Activated CD4-positive, alpha-beta memory T cell treated with anti-CD3 and anti-CD28 coated beads for 36 hours (primary cell): ENCODE results near the gene MYO5B. TPM values are rescaled to one million over a fixed set of nuclear protein-coding genes. Genes with fewer than 3 reads are reported as not detected.
A peak's percentile ranks its signal among the peaks of the same experiment; 100 is the strongest.
"Not testable (repeated sequence)": the region's sequence is repeated elsewhere in the genome, so short reads cannot be mapped to it uniquely, and the experiment has no call there.

Experiments used
- CTCF ChIA-PET: fragments of 350-600 bp; sonication (Branson Sonifier 250); formaldehyde crosslinking; loops from one replicate; lab custom pipeline; 2021; ENCODE audit warnings: antibody characterized with exemption, inconsistent platforms; lab: Charles Lee
- POLR2A ChIA-PET: fragments of 350-600 bp; sonication (Branson Sonifier 250); formaldehyde crosslinking; loops from one replicate; lab custom pipeline; 2021; ENCODE audit warnings: antibody characterized with exemption; lab: Charles Lee
- DNase-seq: peaks from one replicate; pipeline ENCODE4 v3.0.0-alpha.2; 2020
- H3K27ac Mint-ChIP-seq: one replicate; pipeline ENCODE4 v1.8.0; 2021; ENCODE audit warnings: mixed read lengths
- H3K27me3 Mint-ChIP-seq: one replicate; pipeline ENCODE4 v1.8.0; 2021; ENCODE audit warnings: mixed read lengths
- H3K36me3 Mint-ChIP-seq: one replicate; pipeline ENCODE4 v1.8.0; 2021; ENCODE audit warnings: mixed read lengths
- H3K4me1 Mint-ChIP-seq: one replicate; pipeline ENCODE4 v1.8.0; 2021; ENCODE audit warnings: low read depth, mixed read lengths
- H3K4me3 Mint-ChIP-seq: one replicate; pipeline ENCODE4 v1.8.0; 2021; ENCODE audit warnings: mild to moderate bottlenecking, mixed read lengths
- H3K9me3 Mint-ChIP-seq: one replicate; pipeline ENCODE4 v1.8.0; 2021; ENCODE audit warnings: mixed read lengths
- intact Hi-C: fragments of 100-400 bp; cut with micrococcal nuclease; formaldehyde crosslinking; loops from one replicate; pipeline ENCODE4 v1.15.1; 2023
- total RNA-seq, 2 experiments: library from RNA; stranded (reverse); gene quantifications; one replicate each; pipeline ENCODE4 v1.2.3, GENCODE V29; 2021

MYO5B gene
- total RNA-seq, 2 experiments from 2014 or later = 0.02 to 0.21 TPM

DNA sequence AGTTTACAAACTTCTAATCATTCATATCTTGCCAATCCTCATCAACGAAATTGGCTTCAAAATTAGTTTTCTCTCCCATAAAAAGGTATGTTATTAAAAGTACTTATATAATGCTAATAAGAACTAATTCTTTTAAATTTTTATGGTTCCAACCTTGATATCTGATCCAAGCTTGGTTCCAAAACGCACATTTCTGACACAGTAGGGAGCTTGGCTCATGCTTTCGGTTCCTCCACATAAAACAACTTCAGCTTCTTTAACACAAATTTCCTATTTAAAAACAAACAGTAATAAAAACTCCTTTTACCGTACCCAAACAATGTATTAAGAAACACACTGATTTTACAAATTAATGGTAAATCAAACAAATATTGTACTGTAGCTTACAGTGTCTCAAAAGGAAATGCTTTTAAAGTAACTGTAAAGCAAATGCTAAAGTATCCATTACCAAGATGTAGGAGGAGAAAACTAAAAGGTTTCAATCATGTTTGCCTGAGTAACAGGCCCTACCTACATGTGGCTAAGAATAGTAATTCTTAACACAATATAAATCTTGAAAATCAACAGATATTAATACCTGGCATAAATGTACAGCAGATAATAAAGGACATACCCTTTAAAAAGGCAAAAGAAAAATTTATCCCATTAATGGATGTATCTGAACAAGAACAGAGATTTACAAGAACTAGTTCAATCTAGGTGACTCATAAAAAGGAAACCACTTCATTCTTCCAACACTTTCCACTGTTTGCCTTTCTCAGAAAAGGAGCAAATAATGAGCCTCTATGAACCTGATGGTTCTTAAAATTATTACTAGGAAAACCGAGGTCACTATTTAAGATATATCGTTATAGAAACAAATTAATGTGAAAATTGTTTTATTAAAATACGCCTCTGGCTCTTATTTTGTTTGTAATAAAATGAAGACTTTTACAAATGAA is 399.1 kb downstream of the MYO5B start:
- H3K36me3 Mint-ChIP-seq = peaks cover 22% of the 10 kb centered on the region
- no peak overlapping the region for H3K27ac Mint-ChIP-seq
- H3K9me3 Mint-ChIP-seq = no peaks in the 10 kb centered on the region
- intact Hi-C loops = loop anchor here (2.0 kb wide), 1 partner anchor 25 kb away; no protein-coding TSS in a partner anchor
- ChIA-PET POLR2A (no interaction called here), CTCF (interaction anchor here (1.2 to 1.6 kb wide), 2 partner anchors 11 to 63 kb away, joined by 4 read pairs; no protein-coding TSS in a partner anchor)
- no peak overlapping the region for H3K4me3 Mint-ChIP-seq
- DNase-seq = no peak
- H3K27me3 Mint-ChIP-seq = no peaks in the 10 kb centered on the region
- peaks cover 12% of the 10 kb centered on the region for H3K4me1 Mint-ChIP-seq

DNA sequence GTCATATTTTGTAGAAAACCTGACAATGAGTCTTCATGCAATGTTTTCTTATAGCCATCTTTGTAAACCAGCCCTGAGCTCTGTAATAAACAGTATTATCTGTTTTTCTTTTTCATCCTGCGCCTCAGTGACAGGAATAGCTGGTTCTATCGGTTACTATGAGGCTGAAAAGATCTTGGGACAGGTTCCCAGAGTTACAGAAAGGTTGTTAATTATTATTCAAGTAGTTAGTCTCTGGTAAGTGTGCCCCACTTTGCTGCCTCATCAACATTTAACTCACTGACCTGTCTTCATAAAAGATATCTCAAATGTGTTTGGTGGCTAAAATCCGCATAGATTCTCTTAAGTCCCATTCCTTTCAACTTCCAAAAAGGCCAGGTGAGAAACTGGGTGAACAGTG is 400.2 kb downstream of the MYO5B start:
- Mint-ChIP-seq H3K9me3 (no peaks in the 10 kb centered on the region), H3K27me3 (no peaks in the 10 kb centered on the region), H3K4me1 (peaks cover 19% of the 10 kb centered on the region), H3K36me3 (peaks cover 29% of the 10 kb centered on the region), H3K27ac (no peak overlapping the region), H3K4me3 (no peak overlapping the region)
- DNase-seq = no peak
- POLR2A ChIA-PET = no interaction called here
- CTCF ChIA-PET = interaction anchor here (0.6 to 1.6 kb wide), 3 partner anchors 10 to 67 kb away, joined by 3 to 4 read pairs (median 3); no protein-coding TSS in a partner anchor
- intact Hi-C loops = no loop called here

DNA sequence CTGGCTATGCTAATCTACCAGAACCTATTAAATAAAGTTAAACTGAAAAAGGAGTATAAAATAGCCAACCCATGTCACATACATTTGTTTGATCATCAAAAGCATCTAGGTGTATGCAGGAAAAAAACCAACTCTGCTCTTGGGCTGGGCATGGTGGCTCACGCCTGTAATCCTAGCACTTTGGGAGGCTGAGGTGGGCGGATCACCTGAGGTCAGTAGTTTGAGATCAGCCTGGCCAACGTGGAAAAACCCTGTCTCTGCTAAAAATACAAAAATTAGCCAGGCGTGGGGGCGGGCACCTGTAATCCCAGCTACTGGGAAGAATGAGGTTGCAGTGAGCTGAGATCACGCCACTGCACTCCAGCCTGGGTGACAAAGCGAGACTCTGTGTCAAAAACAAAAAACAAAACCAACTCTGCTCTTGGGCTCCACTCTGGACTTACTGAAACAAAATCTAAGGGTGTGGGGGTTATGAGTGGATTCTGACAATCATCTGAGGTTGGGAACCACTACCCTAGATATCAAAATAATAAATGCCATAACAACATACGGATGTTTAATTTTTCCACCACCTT is 405.3 kb downstream of the MYO5B start:
- DNase-seq = peak; percentile 59
- not testable (repeated sequence) for H3K4me3 Mint-ChIP-seq, H3K27me3 Mint-ChIP-seq, H3K9me3 Mint-ChIP-seq
- Mint-ChIP-seq H3K36me3 (peaks cover 36% of the 10 kb centered on the region), H3K4me1 (peaks cover 49% of the 10 kb centered on the region), H3K27ac (peak overlapping the region; percentile 30)
- ChIA-PET POLR2A (interaction anchor here (0.6 kb wide), 1 partner anchor 7 kb away, joined by 4 read pairs; no protein-coding TSS in a partner anchor), CTCF (interaction anchor here (1.4 kb wide), 1 partner anchor 72 kb away, joined by 3 read pairs; no protein-coding TSS in a partner anchor)
- intact Hi-C loops = loop anchor here (2.0 kb wide), 1 partner anchor 23 kb away; the partner anchor contains the start of gene ACAA2

DNA sequence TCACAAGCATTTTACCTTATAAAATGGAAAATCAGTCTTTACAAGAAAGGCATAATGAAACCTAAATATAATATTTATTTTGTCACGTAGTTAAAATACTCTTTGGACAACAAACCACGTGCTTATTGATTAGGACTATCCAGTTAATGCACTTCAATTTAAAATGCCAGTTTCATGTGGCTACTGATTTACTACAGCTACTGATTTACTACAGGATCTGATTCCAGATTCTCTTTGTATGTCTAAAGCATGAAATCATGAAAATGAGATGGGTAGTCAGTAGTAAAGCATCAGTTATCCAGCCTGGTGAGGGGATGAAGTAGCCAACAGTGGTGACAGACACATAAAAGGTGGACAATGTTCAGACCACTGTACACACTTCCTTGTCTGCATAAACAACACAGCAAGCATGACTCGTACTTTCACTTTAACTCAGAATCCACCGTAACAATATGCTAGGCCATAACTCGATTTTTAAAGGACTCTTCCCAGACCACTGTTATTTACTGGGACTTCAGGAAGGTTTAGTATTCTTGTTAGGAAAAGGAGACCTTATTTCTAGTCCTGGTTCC is 406.5 kb downstream of the MYO5B start:
- Mint-ChIP-seq H3K36me3 (peaks cover 40% of the 10 kb centered on the region), H3K27ac (peak overlapping the region; percentile 24), H3K27me3 (no peaks in the 10 kb centered on the region), H3K9me3 (no peaks in the 10 kb centered on the region), H3K4me3 (peak overlapping the region; percentile 8), H3K4me1 (peaks cover 52% of the 10 kb centered on the region)
- ChIA-PET CTCF (interaction anchor here (0.6 kb wide), 1 partner anchor 1667 kb away, joined by 3 read pairs; no protein-coding TSS in a partner anchor), POLR2A (no interaction called here)
- DNase-seq = no peak
- intact Hi-C loops = loop anchor here (2.0 kb wide), 1 partner anchor 24 kb away; the partner anchor contains the start of gene ACAA2

DNA sequence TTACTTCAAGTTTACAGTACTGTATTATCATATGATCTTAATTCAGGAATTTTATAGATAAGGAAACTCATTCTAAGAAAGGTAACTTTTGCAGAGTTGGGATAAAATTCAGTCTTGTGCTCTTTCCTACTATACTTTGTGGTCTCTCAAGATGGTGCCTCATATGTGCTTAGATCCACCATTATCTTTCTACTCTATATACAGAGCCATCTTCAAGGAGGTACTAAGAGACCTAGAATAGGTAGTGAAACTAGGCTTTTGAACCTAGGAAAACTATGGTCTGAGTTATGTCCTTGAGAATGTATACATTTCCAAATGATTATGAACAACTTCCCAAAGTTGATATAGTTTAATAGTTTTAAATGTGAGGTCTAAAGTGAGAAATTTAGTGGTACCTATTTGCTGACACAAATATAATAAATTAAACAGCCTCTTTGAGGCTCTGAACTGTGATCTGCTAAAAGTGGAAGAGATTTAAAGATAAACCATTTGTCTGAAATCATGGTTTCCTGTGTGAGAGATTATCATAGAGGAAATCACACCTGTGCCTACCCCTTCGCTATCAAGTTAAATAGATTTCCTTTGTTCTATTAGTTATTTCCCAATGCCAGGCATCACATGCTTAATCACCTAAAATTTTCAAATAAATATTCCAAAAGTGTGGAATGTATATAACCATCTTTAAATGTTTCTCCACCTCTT is 408.8 kb downstream of the MYO5B start:
- CTCF ChIA-PET = no interaction called here

DNA sequence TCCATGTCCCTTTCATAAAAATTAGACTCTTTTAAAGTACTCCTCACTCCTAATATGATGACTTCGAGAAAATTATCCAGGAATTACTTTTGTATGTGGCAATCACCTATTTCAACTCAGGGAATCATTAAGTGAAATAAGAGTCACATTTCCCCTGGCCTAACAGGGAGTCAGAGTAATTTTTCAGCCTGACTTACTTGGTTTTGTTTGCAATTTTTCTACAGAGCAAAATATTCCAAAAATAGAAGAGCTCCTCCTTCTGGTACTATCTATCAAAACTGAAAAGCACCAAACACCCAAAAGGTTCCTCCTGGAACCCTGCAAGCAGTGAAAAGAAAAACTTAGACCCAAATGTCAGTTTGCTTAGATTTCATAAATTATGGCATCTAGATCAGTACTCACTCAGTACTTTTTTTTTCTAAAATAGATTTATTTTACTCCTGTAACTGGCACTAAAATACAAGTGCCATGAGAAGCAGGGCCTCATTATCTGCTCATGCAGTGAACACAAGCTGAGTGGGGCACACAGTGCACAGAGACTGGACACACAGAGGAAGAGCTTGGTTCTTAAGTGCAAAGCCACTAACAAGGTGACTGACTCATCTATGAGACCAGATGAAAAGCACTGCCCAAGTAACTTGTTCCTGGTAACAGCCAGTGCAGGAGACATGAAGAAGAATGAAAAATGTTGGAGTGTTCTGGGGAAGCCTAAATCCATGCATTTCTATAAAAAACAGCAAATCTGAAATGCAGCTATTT is 410.3 kb downstream of the MYO5B start:
- POLR2A ChIA-PET = no interaction called here
- H3K36me3 Mint-ChIP-seq = peaks cover 36% of the 10 kb centered on the region
- CTCF ChIA-PET = interaction anchor here (0.7 to 1.5 kb wide), 7 partner anchors 11 to 226 kb away, joined by 3 to 5 read pairs (median 3); no protein-coding TSS in a partner anchor
- no peaks in the 10 kb centered on the region for H3K27me3 Mint-ChIP-seq
- peaks cover 43% of the 10 kb centered on the region for H3K4me1 Mint-ChIP-seq
- no peak overlapping the region for H3K4me3 Mint-ChIP-seq
- no peak overlapping the region for H3K27ac Mint-ChIP-seq
- DNase-seq = no peak
- intact Hi-C loops = no loop called here
- H3K9me3 Mint-ChIP-seq = no peaks in the 10 kb centered on the region

More for the DNA sequence above, 408.8 kb downstream of the MYO5B start:
- DNase-seq = no peak
- no peak overlapping the region for H3K27ac Mint-ChIP-seq
- intact Hi-C loops = no loop called here
- no peaks in the 10 kb centered on the region for H3K27me3 Mint-ChIP-seq
- H3K4me3 Mint-ChIP-seq = no peak overlapping the region
- POLR2A ChIA-PET = no interaction called here
- H3K9me3 Mint-ChIP-seq = no peaks in the 10 kb centered on the region
- peaks cover 52% of the 10 kb centered on the region for H3K4me1 Mint-ChIP-seq
- peaks cover 41% of the 10 kb centered on the region for H3K36me3 Mint-ChIP-seq

DNA sequence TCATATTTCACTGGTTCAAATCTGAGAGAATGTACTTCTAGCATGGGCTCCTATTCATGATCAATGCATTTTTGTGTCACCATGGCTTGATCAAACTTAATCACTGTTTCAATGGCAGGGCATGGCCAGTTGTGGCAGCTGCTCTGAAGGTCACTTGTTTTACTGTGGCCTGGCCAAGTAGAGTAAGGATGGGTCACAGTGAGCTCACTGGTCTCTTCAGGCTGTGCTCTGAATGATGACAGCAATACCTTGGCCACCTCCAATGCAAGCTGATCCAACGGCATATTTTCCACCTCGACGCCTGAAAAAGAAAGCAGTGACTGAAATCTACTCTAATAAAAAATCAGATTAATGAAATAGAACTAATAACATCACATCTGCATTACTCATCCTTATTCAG is 411.3 kb downstream of the MYO5B start:
- POLR2A ChIA-PET = not testable (repeated sequence)

DNA sequence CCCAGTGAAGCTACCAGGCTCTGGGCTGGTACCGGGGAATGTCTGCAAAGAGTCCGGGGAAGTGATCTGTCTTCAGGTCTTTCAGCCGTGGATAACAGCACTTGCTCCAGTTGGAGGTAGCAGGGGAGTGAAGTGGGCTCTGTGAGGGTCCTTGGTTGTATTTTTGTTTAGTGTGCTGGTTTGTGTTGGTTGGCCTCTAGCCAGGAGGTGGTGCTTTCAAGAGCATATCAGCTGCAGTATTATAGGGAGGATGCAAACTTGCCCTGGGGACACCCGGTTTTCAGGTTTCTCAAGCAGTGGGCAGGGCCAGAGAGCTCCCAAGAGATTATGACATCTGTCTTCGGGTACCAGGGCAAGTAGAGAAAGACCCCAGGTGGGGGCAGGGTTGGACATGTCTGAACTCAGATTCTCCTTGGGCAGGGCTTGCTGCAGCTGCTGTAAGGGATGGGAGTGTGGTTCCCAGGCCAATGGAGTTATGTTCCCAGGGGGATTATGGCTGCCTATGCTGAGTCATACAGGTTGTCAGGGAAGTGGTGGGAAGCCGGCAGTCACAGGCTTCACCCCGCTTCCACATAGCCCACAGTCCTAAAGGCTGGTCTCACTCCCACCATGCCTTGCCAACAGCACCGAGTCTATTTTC is 416.0 kb downstream of the MYO5B start:
- no peaks in the 10 kb centered on the region for H3K27me3 Mint-ChIP-seq
- ChIA-PET POLR2A (no interaction called here), CTCF (no interaction called here)
- H3K36me3 Mint-ChIP-seq = peaks cover 43% of the 10 kb centered on the region
- no peak for DNase-seq
- H3K9me3 Mint-ChIP-seq = peaks cover 10% of the 10 kb centered on the region
- H3K27ac Mint-ChIP-seq = no peak overlapping the region
- H3K4me3 Mint-ChIP-seq = no peak overlapping the region
- H3K4me1 Mint-ChIP-seq = no peaks in the 10 kb centered on the region
- intact Hi-C loops = no loop called here

More for the DNA sequence above, 411.3 kb downstream of the MYO5B start:
- H3K27me3 Mint-ChIP-seq, intact Hi-C loops, H3K27ac Mint-ChIP-seq, H3K4me3 Mint-ChIP-seq, DNase-seq, H3K9me3 Mint-ChIP-seq: not testable (repeated sequence)
- CTCF ChIA-PET = interaction anchor here (1.0 to 1.5 kb wide), 2 partner anchors 170 to 225 kb away, joined by 3 to 5 read pairs; no protein-coding TSS in a partner anchor
- Mint-ChIP-seq H3K4me1 (peaks cover 34% of the 10 kb centered on the region), H3K36me3 (peaks cover 41% of the 10 kb centered on the region)
